Transverse colon (tissue), 4 donors: Measurements from ENCODE around the gene PLPPR3. TPM values are rescaled to one million over a fixed set of nuclear protein-coding genes. Genes with fewer than 3 reads are reported as not detected.
"Not testable (repeated sequence)": the region's sequence is repeated elsewhere in the genome, so short reads cannot be mapped to it uniquely, and the experiment has no call there.

Experiments
- DNase-seq: peaks from one replicate; pipeline ENCODE4 v3.0.0-alpha.2; 2019
- H3K27ac ChIP-seq, 4 donors: fragments of 200-600 bp; sonication (generic); 2 replicates each; pipeline ENCODE4 v1.5.1; 2016 to 2018; ENCODE audit warnings: inconsistent platforms in 4 of 4
- H3K27me3 ChIP-seq: fragments of 200-600 bp; sonication (generic); 2 replicates; pipeline ENCODE4 v1.5.1; 2017; ENCODE audit warnings: inconsistent platforms
- H3K36me3 ChIP-seq, 4 donors: fragments of 200-600 bp; sonication (generic); 2 replicates each; pipeline ENCODE4 v1.5.1; 2017 to 2019; ENCODE audit warnings: inconsistent platforms in 4 of 4
- H3K4me1 ChIP-seq, 4 donors: fragments of 200-600 bp; sonication (generic); 2 replicates each; pipeline ENCODE4 v1.5.1; 2017 to 2020; ENCODE audit warnings: inconsistent platforms in 4 of 4
- H3K4me3 ChIP-seq, 4 donors: fragments of 200-600 bp; sonication (generic); 1 replicate in 1 of 4; 2 replicates in 3 of 4; pipeline versions ENCODE4 v1.5.1 to v1.6.1; 2017 to 2019; ENCODE audit warnings: inconsistent platforms in 4 of 4
- H3K9me3 ChIP-seq, 2 donors: fragments of 200-600 bp; sonication (generic); 2 replicates each; pipeline ENCODE4 v1.5.1; 2017 to 2019; ENCODE audit warnings: inconsistent platforms in 2 of 2
- EP300 ChIP-seq: sonication (generic); formaldehyde crosslinking; IDR thresholded peaks from one replicate; pipeline ENCODE4 v1.6.1; 2017; ENCODE audit warnings: antibody characterized with exemption, low read depth
- POLR2A ChIP-seq: fragments of 450-650 bp; IDR thresholded peaks from one replicate; pipeline ENCODE4 v1.6.1; 2016; ENCODE audit warnings: antibody characterized with exemption, mild to moderate bottlenecking, moderate library complexity
- POLR2AphosphoS5 ChIP-seq, 3 donors: sonication (generic); formaldehyde crosslinking; IDR thresholded peaks; one replicate each; pipeline ENCODE4 v1.6.1; 2016; ENCODE audit warnings: antibody characterized with exemption in 3 of 3
- WGBS, 2 donors: methylation state at CpG; one replicate each; pipeline ENCODE4 v1.1.5; 2018; ENCODE audit warnings: low coverage in 1 of 2; 5-methylcytosine and 5-hydroxymethylcytosine counted together
- in situ Hi-C, 4 donors: fragments of 200-750 bp; cut with MboI; loops; one replicate each; pipeline versions ENCODE4 v1.15.0 to v1.15.1; 2017; ENCODE audit warnings: low sequenced_read_pairs in 3 of 4, low pct_ligation_motif_present in 1 of 4, low pct_unique_long_range_greater_than_20kb in 1 of 4
- intact Hi-C: fragments of 100-400 bp; cut with DNase I; formaldehyde crosslinking; loops from one replicate; pipeline ENCODE4 v1.15.1; 2023; ENCODE audit warnings: low total_unique reads
- total RNA-seq, 4 donors: library from RNA; depleted of rRNA; stranded (reverse); fragments of >200 nt; gene quantifications; one replicate each; pipeline ENCODE4 v1.1.0, GENCODE V29; 2016
- TF ChIP-seq, protein P1 (sequence below), 5 experiments: fragments of 200-600 bp in 3 of 5; fragments of 450-650 bp in 2 of 5; sonication (generic) in 3 of 5; IDR thresholded peaks; 1 replicate in 2 of 5; 2 replicates in 3 of 5; pipeline ENCODE4 v1.5.1; 2016 to 2017; ENCODE audit warnings: antibody characterized with exemption in 5 of 5, inconsistent platforms in 3 of 5, mild to moderate bottlenecking in 2 of 5, moderate library complexity in 1 of 5

Gene PLPPR3
- total RNA-seq, 4 donors from 2014 or later = not detected

DNA sequence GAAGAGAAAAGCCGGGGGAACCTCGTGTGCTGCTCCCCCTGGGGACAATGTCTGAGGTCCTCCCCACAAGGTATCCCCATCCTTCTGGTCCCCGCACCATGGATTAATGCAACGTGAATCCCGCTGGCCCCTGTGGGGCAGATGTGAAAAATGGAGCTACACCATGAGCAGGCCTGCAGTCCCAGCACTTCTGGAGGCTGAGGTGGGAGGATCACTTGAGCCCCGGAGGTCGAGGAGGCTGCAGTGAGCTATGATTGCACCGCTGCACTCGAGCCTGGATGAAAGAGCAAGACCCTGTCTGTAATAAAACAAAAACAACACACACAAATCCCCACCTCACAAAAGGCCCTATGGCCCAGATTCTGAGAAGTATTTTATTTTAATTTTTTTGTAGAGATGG, 36.5 kb upstream of the PLPPR3 start:
- Histone ChIP-seq H3K27me3 (peaks cover 45% of the 10 kb centered on the region), H3K9me3 (no peaks in the 10 kb centered on the region), H3K27ac (peak overlapping the region in 2 of 4 donors; percentile 74 to 75), H3K36me3 (no peaks in the 10 kb centered on the region), H3K4me1 (peaks cover 2 to 38% (median 36%) of the 10 kb centered on the region in 4 donors), H3K4me3 (no peak overlapping the region)
- no peak for DNase-seq
- no peak for TF ChIP-seq EP300
- TF ChIP-seq, protein P1, sequence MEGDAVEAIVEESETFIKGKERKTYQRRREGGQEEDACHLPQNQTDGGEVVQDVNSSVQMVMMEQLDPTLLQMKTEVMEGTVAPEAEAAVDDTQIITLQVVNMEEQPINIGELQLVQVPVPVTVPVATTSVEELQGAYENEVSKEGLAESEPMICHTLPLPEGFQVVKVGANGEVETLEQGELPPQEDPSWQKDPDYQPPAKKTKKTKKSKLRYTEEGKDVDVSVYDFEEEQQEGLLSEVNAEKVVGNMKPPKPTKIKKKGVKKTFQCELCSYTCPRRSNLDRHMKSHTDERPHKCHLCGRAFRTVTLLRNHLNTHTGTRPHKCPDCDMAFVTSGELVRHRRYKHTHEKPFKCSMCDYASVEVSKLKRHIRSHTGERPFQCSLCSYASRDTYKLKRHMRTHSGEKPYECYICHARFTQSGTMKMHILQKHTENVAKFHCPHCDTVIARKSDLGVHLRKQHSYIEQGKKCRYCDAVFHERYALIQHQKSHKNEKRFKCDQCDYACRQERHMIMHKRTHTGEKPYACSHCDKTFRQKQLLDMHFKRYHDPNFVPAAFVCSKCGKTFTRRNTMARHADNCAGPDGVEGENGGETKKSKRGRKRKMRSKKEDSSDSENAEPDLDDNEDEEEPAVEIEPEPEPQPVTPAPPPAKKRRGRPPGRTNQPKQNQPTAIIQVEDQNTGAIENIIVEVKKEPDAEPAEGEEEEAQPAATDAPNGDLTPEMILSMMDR (IDR thresholded peaks at IDR 0.05) = no peak
- in situ Hi-C loops = loop anchor here in 3 of 4 donors (5.0 to 25.0 kb wide), 6 partner anchors 64 to 129 kb away; partner anchors contain the start of genes WDR18 (in 2 of the 3) and ARID3A (in 1 of the 3)
- 62 to 69% methylated on average over 4 to 9 of the region's 9 CpGs for WGBS, 2 donors
- intact Hi-C loops = loop anchor here (5.0 kb wide), 1 partner anchor 124 kb away; the partner anchor contains the start of gene WDR18

DNA sequence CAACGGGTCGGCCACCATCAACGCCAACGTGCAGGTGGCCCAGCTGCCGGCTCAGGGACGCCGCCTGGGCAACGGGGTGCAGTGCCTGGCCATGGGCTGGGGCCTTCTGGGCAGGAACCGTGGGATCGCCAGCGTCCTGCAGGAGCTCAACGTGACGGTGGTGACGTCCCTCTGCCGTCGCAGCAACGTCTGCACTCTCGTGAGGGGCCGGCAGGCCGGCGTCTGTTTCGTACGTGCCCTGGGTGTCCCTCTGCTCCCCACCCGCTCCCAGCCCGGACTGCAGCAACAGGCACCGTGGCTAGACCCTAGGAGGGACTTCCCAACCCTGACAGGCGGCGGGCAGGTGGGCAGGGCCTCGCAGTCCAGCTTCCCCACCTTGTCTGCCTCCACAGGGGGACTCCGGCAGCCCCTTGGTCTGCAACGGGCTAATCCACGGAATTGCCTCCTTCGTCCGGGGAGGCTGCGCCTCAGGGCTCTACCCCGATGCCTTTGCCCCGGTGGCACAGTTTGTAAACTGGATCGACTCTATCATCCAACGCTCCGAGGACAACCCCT, 33.9 kb upstream of the PLPPR3 start:
- intact Hi-C loops = loop anchor here (5.0 kb wide), 1 partner anchor 127 kb away; the partner anchor contains the start of gene WDR18
- H3K36me3 ChIP-seq = no peaks in the 10 kb centered on the region
- DNase-seq = no peak
- in situ Hi-C loops = loop anchor here in 3 of 4 donors (5.0 to 25.0 kb wide), 6 partner anchors 67 to 132 kb away; partner anchors contain the start of genes WDR18 (in 2 of the 3) and ARID3A (in 1 of the 3)
- H3K4me1 ChIP-seq = peaks cover 0 to 25% (median 18%) of the 10 kb centered on the region in 4 donors
- H3K27ac ChIP-seq = no peak overlapping the region
- no peaks in the 10 kb centered on the region for H3K9me3 ChIP-seq
- 84% methylated on average over 32 of the region's 40 CpGs; no CpG with 5 or more reads in 1 of the 2 donors for WGBS, 2 donors
- no peak overlapping the region for H3K4me3 ChIP-seq
- no peak for TF ChIP-seq POLR2AphosphoS5 (IDR thresholded peaks at IDR 0.05)
- TF ChIP-seq POLR2A = no peak
- TF ChIP-seq, protein P1 (IDR thresholded peaks at IDR 0.05) = no peak
- TF ChIP-seq EP300 = no peak
- H3K27me3 ChIP-seq = peaks cover 57% of the 10 kb centered on the region

DNA sequence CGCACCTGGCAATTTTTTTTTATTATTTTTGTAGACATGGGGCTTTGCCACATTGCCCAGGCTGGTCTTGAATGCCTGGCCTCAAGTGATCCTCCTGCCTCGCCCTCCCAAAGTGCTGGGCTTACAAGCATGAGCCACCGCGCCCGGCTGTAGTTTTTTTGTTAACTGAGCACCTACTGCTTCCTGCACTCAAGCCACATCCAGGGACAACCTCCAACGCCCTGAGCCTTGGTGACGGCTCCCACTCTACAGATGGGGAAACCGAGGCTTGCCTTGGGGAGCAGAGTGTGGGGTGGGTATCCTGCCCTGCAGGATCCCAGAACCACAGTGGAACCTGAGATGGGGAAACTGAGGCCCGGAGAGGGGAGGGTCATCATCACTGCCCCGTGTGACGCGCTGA, 33.4 kb upstream of the PLPPR3 start:
- WGBS, 2 donors = 85% methylated on average over 12 of the region's 12 CpGs; no CpG with 5 or more reads in 1 of the 2 donors
- intact Hi-C loops = loop anchor here (5.0 kb wide), 1 partner anchor 127 kb away; the partner anchor contains the start of gene WDR18

DNA sequence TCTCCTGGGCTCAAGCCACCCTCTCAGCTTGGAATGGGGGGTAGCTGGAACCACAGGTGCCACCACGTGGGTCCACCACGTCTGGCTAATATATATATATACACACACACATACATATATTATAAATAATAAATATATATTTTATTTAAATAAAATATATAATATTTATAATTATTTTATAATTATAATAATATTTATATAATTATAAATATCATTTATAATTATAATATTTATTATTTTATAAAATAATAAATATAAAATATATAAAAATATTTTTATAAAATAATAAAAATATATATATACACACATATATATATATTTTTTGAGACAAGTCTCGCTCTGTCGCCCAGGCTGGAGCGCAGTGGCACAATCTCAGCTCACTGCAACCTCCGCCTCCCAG, 32.8 kb upstream of the PLPPR3 start:
- in situ Hi-C loops = loop anchor here in 3 of 4 donors (10.0 to 25.0 kb wide), 5 partner anchors 70 to 133 kb away; partner anchors contain the start of genes WDR18 (in 2 of the 3) and ARID3A (in 1 of the 3)
- intact Hi-C loops = no loop called here
- TF ChIP-seq, protein P1 (IDR thresholded peaks at IDR 0.05) = no peak
- TF ChIP-seq POLR2AphosphoS5 (IDR thresholded peaks at IDR 0.05) (no peak), POLR2A (no peak), EP300 (no peak)

More for the DNA sequence above, 33.4 kb upstream of the PLPPR3 start:
- DNase-seq = no peak
- Histone ChIP-seq H3K27me3 (peaks cover 57% of the 10 kb centered on the region), H3K9me3 (no peaks in the 10 kb centered on the region), H3K4me1 (peaks cover 0 to 21% (median 15%) of the 10 kb centered on the region in 4 donors), H3K36me3 (no peaks in the 10 kb centered on the region), H3K4me3 (no peak overlapping the region), H3K27ac (no peak overlapping the region)
- TF ChIP-seq POLR2AphosphoS5 (IDR thresholded peaks at IDR 0.05) = no peak
- TF ChIP-seq EP300 = no peak
- no peak for TF ChIP-seq POLR2A
- TF ChIP-seq, protein P1 (IDR thresholded peaks at IDR 0.05) = no peak
- in situ Hi-C loops = loop anchor here in 3 of 4 donors (5.0 to 25.0 kb wide), 6 partner anchors 67 to 132 kb away; partner anchors contain the start of genes WDR18 (in 2 of the 3) and ARID3A (in 1 of the 3)

DNA sequence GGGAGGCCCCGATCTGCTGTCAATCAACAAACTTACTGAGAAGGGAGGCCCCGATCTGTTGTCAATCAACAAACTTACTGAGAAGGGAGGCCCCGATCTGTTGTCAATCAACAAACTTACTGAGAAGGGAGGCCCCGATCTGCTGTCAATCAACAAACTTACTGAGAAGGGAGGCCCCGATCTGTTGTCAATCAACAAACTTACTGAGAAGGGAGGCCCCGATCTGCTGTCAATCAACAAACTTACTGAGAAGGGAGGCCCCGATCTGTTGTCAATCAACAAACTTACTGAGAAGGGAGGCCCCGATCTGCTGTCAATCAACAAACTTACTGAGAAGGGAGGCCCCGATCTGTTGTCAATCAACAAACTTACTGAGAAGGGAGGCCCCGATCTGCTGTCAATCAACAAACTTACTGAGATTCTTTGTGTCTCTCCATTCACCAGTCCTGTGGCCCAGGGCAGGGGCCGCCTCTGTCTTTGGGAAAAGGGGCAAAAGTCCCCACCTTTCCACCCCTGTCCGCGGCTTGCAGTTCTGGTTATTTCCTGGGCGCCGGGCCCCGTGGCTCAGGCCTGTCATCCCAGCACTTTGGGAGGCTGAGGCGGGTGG, 32.0 kb upstream of the PLPPR3 start:
- DNase-seq, intact Hi-C loops, H3K9me3 ChIP-seq, H3K27ac ChIP-seq, H3K36me3 ChIP-seq, H3K4me3 ChIP-seq, H3K4me1 ChIP-seq: not testable (repeated sequence)
- in situ Hi-C loops = loop anchor here in 3 of 4 donors (10.0 to 25.0 kb wide), 5 partner anchors 71 to 134 kb away; partner anchors contain the start of genes WDR18 (in 2 of the 3) and ARID3A (in 1 of the 3)
- peaks cover 53% of the 10 kb centered on the region for H3K27me3 ChIP-seq
- 73% methylated on average over 11 of the region's 17 CpGs; no CpG with 5 or more reads in 1 of the 2 donors for WGBS, 2 donors

More for the DNA sequence above, 32.8 kb upstream of the PLPPR3 start:
- peaks cover 0 to 15% (median 9%) of the 10 kb centered on the region in 4 donors for H3K4me1 ChIP-seq
- WGBS, 2 donors = 67 to 69% methylated on average over 6 of the region's 6 CpGs
- no peaks in the 10 kb centered on the region for H3K9me3 ChIP-seq
- H3K27me3 ChIP-seq = peaks cover 56% of the 10 kb centered on the region
- no peak overlapping the region for H3K27ac ChIP-seq
- H3K36me3 ChIP-seq = no peaks in the 10 kb centered on the region
- no peak for DNase-seq
- no peak overlapping the region for H3K4me3 ChIP-seq
